Prostate gland (tissue), 2 donors: Measurements from ENCODE around the gene ZBTB37.

Experiments
- POLR2A ChIP-seq: fragments of 450-650 bp; IDR thresholded peaks from one replicate; pipeline ENCODE4 v1.6.1; 2016; ENCODE audit warnings: antibody characterized with exemption, mild to moderate bottlenecking
- POLR2AphosphoS5 ChIP-seq: sonication (generic); formaldehyde crosslinking; IDR thresholded peaks from one replicate; pipeline ENCODE4 v1.6.1; 2017; ENCODE audit warnings: antibody characterized with exemption
- TF ChIP-seq, protein P1 (sequence below), 4 experiments: fragments of 200-600 bp in 2 of 4; fragments of 450-650 bp in 2 of 4; sonication (generic) in 2 of 4; IDR thresholded peaks; 1 replicate in 3 of 4; 2 replicates in 1 of 4; pipeline ENCODE4 v1.5.1; 2016 to 2019; ENCODE audit warnings: antibody characterized with exemption in 4 of 4, mild to moderate bottlenecking in 2 of 4, moderate library complexity in 2 of 4

DNA sequence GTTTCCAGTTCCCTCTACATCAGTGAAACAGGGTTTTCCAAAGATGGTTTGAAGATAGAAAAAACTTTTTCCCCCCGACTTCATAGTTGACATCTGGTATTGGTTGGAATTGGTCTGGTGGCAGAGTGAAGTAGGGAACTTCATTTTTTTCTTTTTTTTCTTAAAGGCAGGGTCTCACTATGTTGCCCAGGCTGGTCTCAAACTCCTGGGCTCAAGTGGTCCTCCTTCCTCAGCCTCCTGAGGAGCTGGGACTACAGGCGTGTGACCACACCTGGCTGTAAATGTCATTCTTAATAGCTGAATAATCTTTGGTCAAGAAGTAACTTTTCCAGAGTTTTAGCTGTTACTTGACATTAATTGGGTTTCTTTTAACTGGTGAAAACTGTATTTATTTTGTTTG is 21.7 kb downstream of the ZBTB37 start:
- TF ChIP-seq POLR2A (no peak), POLR2AphosphoS5 (no peak)
- TF ChIP-seq, protein P1, sequence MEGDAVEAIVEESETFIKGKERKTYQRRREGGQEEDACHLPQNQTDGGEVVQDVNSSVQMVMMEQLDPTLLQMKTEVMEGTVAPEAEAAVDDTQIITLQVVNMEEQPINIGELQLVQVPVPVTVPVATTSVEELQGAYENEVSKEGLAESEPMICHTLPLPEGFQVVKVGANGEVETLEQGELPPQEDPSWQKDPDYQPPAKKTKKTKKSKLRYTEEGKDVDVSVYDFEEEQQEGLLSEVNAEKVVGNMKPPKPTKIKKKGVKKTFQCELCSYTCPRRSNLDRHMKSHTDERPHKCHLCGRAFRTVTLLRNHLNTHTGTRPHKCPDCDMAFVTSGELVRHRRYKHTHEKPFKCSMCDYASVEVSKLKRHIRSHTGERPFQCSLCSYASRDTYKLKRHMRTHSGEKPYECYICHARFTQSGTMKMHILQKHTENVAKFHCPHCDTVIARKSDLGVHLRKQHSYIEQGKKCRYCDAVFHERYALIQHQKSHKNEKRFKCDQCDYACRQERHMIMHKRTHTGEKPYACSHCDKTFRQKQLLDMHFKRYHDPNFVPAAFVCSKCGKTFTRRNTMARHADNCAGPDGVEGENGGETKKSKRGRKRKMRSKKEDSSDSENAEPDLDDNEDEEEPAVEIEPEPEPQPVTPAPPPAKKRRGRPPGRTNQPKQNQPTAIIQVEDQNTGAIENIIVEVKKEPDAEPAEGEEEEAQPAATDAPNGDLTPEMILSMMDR (IDR thresholded peaks at IDR 0.05): no peak
